Endothelial cell (in vitro differentiated cells): ENCODE results near the gene CHST8. TPM values are rescaled to one million over a fixed set of nuclear protein-coding genes. Genes with fewer than 3 reads are reported as not detected.

ENCODE experiments used
- DNase-seq: peaks from one replicate; pipeline ENCODE4 v3.0.0; 2021; ENCODE audit warnings: low spot score
- H3K27ac Mint-ChIP-seq: one replicate; pipeline ENCODE4 v1.8.0; 2021; ENCODE audit warnings: mixed read lengths, inconsistent platforms; ENCODE audit not compliant: unreplicated experiment
- H3K27me3 Mint-ChIP-seq: one replicate; pipeline ENCODE4 v1.8.0; 2021; ENCODE audit warnings: mild to moderate bottlenecking, moderate library complexity, mixed read lengths, inconsistent platforms; ENCODE audit not compliant: unreplicated experiment
- H3K36me3 Mint-ChIP-seq: one replicate; pipeline ENCODE4 v1.8.0; 2021; ENCODE audit warnings: mild to moderate bottlenecking, low read depth, mixed read lengths, inconsistent platforms; ENCODE audit not compliant: unreplicated experiment
- H3K4me1 Mint-ChIP-seq: one replicate; pipeline ENCODE4 v1.8.0; 2021; ENCODE audit warnings: mild to moderate bottlenecking, mixed read lengths, inconsistent platforms; ENCODE audit not compliant: unreplicated experiment
- H3K4me3 Mint-ChIP-seq: one replicate; pipeline ENCODE4 v1.8.0; 2021; ENCODE audit warnings: mild to moderate bottlenecking, mixed read lengths, inconsistent platforms; ENCODE audit not compliant: unreplicated experiment
- H3K9me3 Mint-ChIP-seq: one replicate; pipeline ENCODE4 v1.8.0; 2021; ENCODE audit warnings: mixed read lengths, inconsistent platforms; ENCODE audit not compliant: unreplicated experiment
- total RNA-seq: library from RNA; stranded (reverse); fragmentation: NEBNext Ultra II Directional; extraction: Animal tissue kit (Norgen Biotek cat#: 25700); gene quantifications from one replicate; pipeline ENCODE4 v1.2.1, GENCODE V29; 2021; ENCODE audit not compliant: unreplicated experiment
- TF ChIP-seq, protein P1 (sequence below): fragments of 200-600 bp; sonication (generic); IDR thresholded peaks from one replicate; pipeline ENCODE4 v1.5.0; 2021; ENCODE audit warnings: antibody characterized with exemption; ENCODE audit not compliant: unreplicated experiment

Gene CHST8
- total RNA-seq, 1 donor from 2014 or later, result 0.54 TPM

DNA sequence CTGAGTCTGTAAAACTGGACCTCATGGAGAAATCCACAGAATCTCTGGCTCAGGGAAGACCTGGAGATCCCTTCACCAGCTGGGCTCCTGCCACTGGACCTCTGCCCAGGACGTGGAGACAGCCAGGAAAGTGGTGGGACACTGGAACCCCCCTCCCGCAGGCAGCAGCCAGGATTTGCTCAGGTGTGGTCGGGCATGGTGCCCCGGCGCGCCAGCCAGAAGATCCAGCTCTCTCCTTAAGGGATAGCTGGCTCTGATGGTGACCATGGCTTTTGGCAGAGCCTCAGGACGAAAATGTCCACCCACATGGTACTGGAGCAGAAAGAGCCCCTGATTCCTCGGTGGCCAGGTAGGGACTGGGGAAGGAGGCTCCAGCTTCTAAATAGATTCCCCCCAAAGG lies 148.4 kb downstream of the CHST8 start:
- Mint-ChIP-seq H3K4me1 (peaks cover 7% of the 10 kb centered on the region), H3K27me3 (peaks cover 6% of the 10 kb centered on the region), H3K36me3 (no peaks in the 10 kb centered on the region), H3K4me3 (no peak overlapping the region), H3K27ac (no peak overlapping the region), H3K9me3 (no peaks in the 10 kb centered on the region)
- TF ChIP-seq, protein P1, sequence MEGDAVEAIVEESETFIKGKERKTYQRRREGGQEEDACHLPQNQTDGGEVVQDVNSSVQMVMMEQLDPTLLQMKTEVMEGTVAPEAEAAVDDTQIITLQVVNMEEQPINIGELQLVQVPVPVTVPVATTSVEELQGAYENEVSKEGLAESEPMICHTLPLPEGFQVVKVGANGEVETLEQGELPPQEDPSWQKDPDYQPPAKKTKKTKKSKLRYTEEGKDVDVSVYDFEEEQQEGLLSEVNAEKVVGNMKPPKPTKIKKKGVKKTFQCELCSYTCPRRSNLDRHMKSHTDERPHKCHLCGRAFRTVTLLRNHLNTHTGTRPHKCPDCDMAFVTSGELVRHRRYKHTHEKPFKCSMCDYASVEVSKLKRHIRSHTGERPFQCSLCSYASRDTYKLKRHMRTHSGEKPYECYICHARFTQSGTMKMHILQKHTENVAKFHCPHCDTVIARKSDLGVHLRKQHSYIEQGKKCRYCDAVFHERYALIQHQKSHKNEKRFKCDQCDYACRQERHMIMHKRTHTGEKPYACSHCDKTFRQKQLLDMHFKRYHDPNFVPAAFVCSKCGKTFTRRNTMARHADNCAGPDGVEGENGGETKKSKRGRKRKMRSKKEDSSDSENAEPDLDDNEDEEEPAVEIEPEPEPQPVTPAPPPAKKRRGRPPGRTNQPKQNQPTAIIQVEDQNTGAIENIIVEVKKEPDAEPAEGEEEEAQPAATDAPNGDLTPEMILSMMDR, result no peak
- no peak for DNase-seq

DNA sequence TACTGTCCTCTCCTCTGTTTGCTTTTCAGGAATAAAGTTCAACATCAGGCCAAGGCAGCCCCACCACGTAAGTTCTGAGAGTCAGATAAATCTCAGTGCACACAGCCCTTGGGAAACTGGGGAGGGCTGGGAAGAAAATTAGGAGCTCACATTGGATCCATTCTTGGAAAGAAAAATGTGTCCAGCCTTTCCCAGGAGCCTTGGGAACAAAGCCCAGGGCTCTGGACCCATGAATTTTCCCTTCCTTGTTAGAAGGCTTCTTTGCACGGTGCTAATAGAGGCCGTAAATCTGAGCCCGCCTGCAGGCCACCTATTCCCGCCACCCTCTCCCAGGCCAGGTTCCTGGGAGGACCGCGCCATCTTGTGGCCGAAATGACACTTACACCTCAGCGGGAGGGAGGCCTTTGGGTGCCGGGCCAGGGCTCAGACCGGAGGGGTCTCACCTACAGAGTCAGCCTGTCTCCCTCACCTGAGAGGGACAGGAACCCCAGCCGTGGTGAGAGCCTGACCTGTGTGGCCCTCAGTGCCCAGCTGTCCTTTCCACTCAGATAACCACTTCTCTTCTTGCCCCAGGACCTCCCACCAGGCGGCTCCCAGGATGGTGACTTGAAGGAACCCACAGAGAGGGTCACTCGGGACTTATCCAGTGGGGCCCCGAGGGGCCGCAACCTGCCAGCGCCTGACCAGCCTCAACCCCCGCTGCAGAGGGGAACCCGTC lies 149.8 kb downstream of the CHST8 start:
- TF ChIP-seq, protein P1, result peak; percentile 92
- H3K4me3 Mint-ChIP-seq, result no peak overlapping the region
- peaks cover 12% of the 10 kb centered on the region for H3K27me3 Mint-ChIP-seq
- H3K9me3 Mint-ChIP-seq, result no peaks in the 10 kb centered on the region
- H3K4me1 Mint-ChIP-seq, result peaks cover 7% of the 10 kb centered on the region
- DNase-seq, result peak; percentile 90
- H3K36me3 Mint-ChIP-seq, result no peaks in the 10 kb centered on the region
- no peak overlapping the region for H3K27ac Mint-ChIP-seq

DNA sequence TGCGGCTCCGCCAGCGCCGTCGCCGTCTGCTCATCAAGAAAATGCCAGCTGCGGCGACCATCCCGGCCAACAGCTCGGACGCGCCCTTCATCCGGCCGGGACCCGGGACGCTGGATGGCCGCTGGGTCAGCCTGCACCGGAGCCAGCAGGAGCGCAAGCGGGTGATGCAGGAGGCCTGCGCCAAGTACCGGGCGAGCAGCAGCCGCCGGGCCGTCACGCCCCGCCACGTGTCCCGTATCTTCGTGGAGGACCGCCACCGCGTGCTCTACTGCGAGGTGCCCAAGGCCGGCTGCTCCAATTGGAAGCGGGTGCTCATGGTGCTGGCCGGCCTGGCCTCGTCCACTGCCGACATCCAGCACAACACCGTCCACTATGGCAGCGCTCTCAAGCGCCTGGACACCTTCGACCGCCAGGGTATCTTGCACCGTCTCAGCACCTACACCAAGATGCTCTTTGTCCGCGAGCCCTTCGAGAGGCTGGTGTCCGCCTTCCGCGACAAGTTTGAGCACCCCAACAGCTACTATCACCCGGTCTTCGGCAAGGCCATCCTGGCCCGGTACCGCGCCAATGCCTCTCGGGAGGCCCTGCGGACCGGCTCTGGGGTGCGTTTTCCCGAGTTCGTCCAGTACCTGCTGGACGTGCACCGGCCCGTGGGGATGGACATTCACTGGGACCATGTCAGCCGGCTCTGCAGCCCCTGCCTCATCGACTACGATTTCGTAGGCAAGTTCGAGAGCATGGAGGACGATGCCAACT lies 150.5 kb downstream of the CHST8 start:
- no peak overlapping the region for H3K4me3 Mint-ChIP-seq
- H3K27ac Mint-ChIP-seq, result no peak overlapping the region
- H3K4me1 Mint-ChIP-seq, result peaks cover 7% of the 10 kb centered on the region
- DNase-seq, result no peak
- TF ChIP-seq, protein P1, result no peak
- peaks cover 12% of the 10 kb centered on the region for H3K27me3 Mint-ChIP-seq
- no peaks in the 10 kb centered on the region for H3K36me3 Mint-ChIP-seq
- H3K9me3 Mint-ChIP-seq, result no peaks in the 10 kb centered on the region

DNA sequence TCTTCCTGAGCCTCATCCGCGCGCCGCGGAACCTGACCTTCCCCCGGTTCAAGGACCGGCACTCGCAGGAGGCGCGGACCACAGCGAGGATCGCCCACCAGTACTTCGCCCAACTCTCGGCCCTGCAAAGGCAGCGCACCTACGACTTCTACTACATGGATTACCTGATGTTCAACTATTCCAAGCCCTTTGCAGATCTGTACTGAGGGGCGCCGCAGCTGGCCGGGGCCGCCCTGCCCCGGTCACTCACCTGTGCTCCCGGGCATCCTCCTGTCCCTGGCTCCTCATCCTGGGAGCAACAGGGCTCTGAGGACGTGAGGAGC lies 151.1 kb downstream of the CHST8 start:
- Mint-ChIP-seq H3K4me1 (peaks cover 7% of the 10 kb centered on the region), H3K36me3 (no peaks in the 10 kb centered on the region), H3K4me3 (no peak overlapping the region), H3K27ac (no peak overlapping the region), H3K27me3 (peaks cover 12% of the 10 kb centered on the region), H3K9me3 (no peaks in the 10 kb centered on the region)
- TF ChIP-seq, protein P1, result no peak
- DNase-seq, result no peak
